ENCODE measurements around the gene MBNL3.

The MBNL3 gene

GRCh38 chrX:132353430-132353829 lies 135.4 kb downstream of the MBNL3 start:
- H3F3A ChIP-seq (ENCODE audit: insufficient read depth, low read length) = no peaks in the 10 kb centered on the region
- H3K27me3 ChIP-seq (ENCODE audit: insufficient read depth, low read length) = no peaks in the 10 kb centered on the region
- H4K20me1 ChIP-seq (ENCODE audit: insufficient read depth, low read length) = no peaks in the 10 kb centered on the region
- H3K4me1 ChIP-seq (ENCODE audit: insufficient read depth, low read length, severe bottlenecking) = no peaks in the 10 kb centered on the region
- no peaks in the 10 kb centered on the region for H3K36me3 ChIP-seq (ENCODE audit: insufficient read depth, low read length)
- H3K9me2 ChIP-seq (ENCODE audit: low read depth, low read length) = no peaks in the 10 kb centered on the region
- no peak overlapping the region for H3K4me2 ChIP-seq (ENCODE audit: low read length)
- H3K79me2 ChIP-seq (ENCODE audit: insufficient read depth, low read length) = no peaks in the 10 kb centered on the region
- no peak overlapping the region for H2AFZ ChIP-seq (ENCODE audit: low read length)
- H3K9ac ChIP-seq (ENCODE audit: low read length) = no peak overlapping the region
- H3K4me3 ChIP-seq (ENCODE audit: low read depth, low read length, poor library complexity, severe bottlenecking) = no peak overlapping the region
- no peak for TF ChIP-seq EZH2 (IDR thresholded peaks at IDR 0.05; ENCODE audit: borderline replicate concordance, low read length)
- TF ChIP-seq CTCF (IDR thresholded peaks at IDR 0.05; ENCODE audit: low read length) = no peak
- no peaks in the 10 kb centered on the region for H3K9me3 ChIP-seq (ENCODE audit: low read length)
- no peak overlapping the region for H3K27ac ChIP-seq (ENCODE audit: low read depth, low read length, poor library complexity, severe bottlenecking)

- no peaks in the 10 kb centered on the region for H3K27me3 ChIP-seq (ENCODE audit: insufficient read depth, low read length)
- H3K9me3 ChIP-seq (ENCODE audit: low read length) = no peaks in the 10 kb centered on the region
- H3K27ac ChIP-seq (ENCODE audit: low read depth, low read length, poor library complexity, severe bottlenecking) = no peak overlapping the region
- no peaks in the 10 kb centered on the region for H3K36me3 ChIP-seq (ENCODE audit: insufficient read depth, low read length)
- no peaks in the 10 kb centered on the region for H3K9me2 ChIP-seq (ENCODE audit: low read depth, low read length)
- no peak for TF ChIP-seq CTCF (IDR thresholded peaks at IDR 0.05; ENCODE audit: low read length)
- no peak overlapping the region for H2AFZ ChIP-seq (ENCODE audit: low read length)
- no peaks in the 10 kb centered on the region for H3K79me2 ChIP-seq (ENCODE audit: insufficient read depth, low read length)
- no peak overlapping the region for H3K4me3 ChIP-seq (ENCODE audit: low read depth, low read length, poor library complexity, severe bottlenecking)
- H3K9ac ChIP-seq (ENCODE audit: low read length) = no peak overlapping the region
- no peak overlapping the region for H3K4me2 ChIP-seq (ENCODE audit: low read length)
- no peaks in the 10 kb centered on the region for H3K4me1 ChIP-seq (ENCODE audit: insufficient read depth, low read length, severe bottlenecking)
- H4K20me1 ChIP-seq (ENCODE audit: insufficient read depth, low read length) = no peaks in the 10 kb centered on the region
- no peaks in the 10 kb centered on the region for H3F3A ChIP-seq (ENCODE audit: insufficient read depth, low read length)
These were observed 152.7 kb downstream of the MBNL3 start for GRCh38 chrX:132336172-132336571.

- Histone ChIP-seq H3K27me3 (ENCODE audit: insufficient read depth, low read length) (no peaks in the 10 kb centered on the region), H3K27ac (ENCODE audit: low read depth, low read length, poor library complexity, severe bottlenecking) (no peak overlapping the region), H3K79me2 (ENCODE audit: insufficient read depth, low read length) (no peaks in the 10 kb centered on the region), H3K36me3 (ENCODE audit: insufficient read depth, low read length) (no peaks in the 10 kb centered on the region), H4K20me1 (ENCODE audit: insufficient read depth, low read length) (no peaks in the 10 kb centered on the region), H3K9ac (ENCODE audit: low read length) (no peak overlapping the region), H3K9me3 (ENCODE audit: low read length) (no peaks in the 10 kb centered on the region), H2AFZ (ENCODE audit: low read length) (no peak overlapping the region), H3K4me2 (ENCODE audit: low read length) (no peak overlapping the region), H3K4me1 (ENCODE audit: insufficient read depth, low read length, severe bottlenecking) (no peaks in the 10 kb centered on the region), H3K4me3 (ENCODE audit: low read depth, low read length, poor library complexity, severe bottlenecking) (no peak overlapping the region), H3K9me2 (ENCODE audit: low read depth, low read length) (no peaks in the 10 kb centered on the region), H3F3A (ENCODE audit: insufficient read depth, low read length) (no peaks in the 10 kb centered on the region)
- no peak for TF ChIP-seq CTCF (IDR thresholded peaks at IDR 0.05; ENCODE audit: low read length)
- no peak for TF ChIP-seq EZH2 (IDR thresholded peaks at IDR 0.05; ENCODE audit: borderline replicate concordance, low read length)
These were observed 155.5 kb downstream of the MBNL3 start for GRCh38 chrX:132333351-132333750.

All from OCI-LY1 (cell line).